HEK293 (cell line): ENCODE data around the gene ASCL3.

Experiments
- CTCF ChIP-seq: fragments of 450-650 bp; formaldehyde crosslinking; IDR thresholded peaks from 2 replicates; pipeline ENCODE4 v1.5.1; 2016; ENCODE audit warnings: missing biosample characterization, missing genetic modification characterization
- ZNF398 ChIP-seq: fragments of 450-650 bp; formaldehyde crosslinking; IDR thresholded peaks from 2 replicates; pipeline ENCODE4 v1.5.1; 2017; ENCODE audit warnings: missing biosample characterization, missing genetic modification characterization
- ZSCAN30 ChIP-seq: fragments of 450-650 bp; IDR thresholded peaks from 2 replicates; pipeline ENCODE4 v1.5.1; 2018; ENCODE audit warnings: missing biosample characterization, mild to moderate bottlenecking, missing genetic modification characterization, moderate library complexity

GRCh38 chr11:8925711-8926110 is 17.1 kb downstream of the ASCL3 start:
- no peak for TF ChIP-seq CTCF (tag by site-specific recombination)
- TF ChIP-seq ZNF398 (tag by site-specific recombination): no peak
- no peak for TF ChIP-seq ZSCAN30 (tag by site-specific recombination)
